HG03342 (cell line): ENCODE results near the gene MARK3.

ENCODE experiments used
- ATAC-seq: cut with Tn5 transposase; IDR thresholded peaks from one replicate; pipeline ENCODE4 v1.9.1; 2021; ENCODE audit warnings: mild to moderate bottlenecking, moderate library complexity; ENCODE audit not compliant: unreplicated experiment

MARK3 gene

DNA sequence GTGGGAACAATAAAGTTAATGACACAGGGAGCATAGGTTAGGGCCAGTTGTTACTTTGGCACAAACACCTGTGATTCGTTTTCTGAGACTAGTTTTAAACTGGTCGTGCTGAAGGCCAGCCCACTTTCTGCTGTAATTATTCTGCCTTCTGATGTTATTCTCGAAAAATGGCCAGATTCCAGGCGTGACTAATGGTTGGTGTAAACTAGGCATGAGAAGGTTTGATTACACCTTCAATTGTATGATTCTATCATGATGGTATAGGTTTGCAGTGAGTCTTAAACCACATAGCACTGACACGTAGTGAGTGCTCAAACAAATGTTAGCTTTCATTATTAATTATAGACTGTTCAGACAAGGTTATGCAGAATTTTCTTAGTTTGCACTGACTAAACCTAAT lies 98.4 kb downstream of the MARK3 start:
- no peak for ATAC-seq

DNA sequence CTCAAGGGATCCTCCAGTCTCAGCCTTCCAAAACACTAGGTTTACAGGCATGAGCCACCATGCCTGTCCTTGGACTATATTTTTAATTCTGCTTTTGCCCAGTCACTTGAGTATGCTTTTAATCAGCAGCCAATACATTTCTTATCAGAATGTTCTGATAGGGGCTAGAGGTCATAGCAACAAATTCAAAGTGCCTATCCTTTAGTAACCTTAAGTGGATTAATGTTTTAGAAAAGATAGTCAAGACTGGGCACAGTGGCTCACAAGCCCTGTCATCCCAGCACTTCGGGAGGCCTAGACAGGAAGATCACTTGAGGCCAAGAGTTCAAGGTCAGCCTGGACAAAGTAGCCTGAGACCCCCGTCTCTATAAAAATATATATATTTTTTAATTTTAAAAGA lies 100.3 kb downstream of the MARK3 start:
- ATAC-seq = no peak

DNA sequence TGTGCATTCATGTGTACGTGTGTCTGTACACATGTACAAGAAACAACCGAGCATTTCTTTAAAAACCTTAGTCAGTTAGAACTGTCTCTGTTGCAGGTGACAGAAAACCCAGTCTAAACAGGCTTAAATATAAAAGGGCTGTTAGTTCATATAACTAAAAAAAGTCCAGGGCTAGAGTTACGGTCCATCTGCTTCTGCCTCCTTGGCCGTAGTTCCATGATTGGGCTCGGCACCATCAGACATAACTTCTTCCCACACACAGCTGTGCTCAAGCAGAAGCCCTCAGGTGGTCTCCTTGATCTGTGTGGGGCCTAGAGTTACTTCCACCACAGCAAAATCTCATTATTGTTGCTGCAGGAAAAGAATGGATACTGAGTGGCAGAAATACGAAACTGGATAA lies 102.9 kb downstream of the MARK3 start:
- no peak for ATAC-seq

DNA sequence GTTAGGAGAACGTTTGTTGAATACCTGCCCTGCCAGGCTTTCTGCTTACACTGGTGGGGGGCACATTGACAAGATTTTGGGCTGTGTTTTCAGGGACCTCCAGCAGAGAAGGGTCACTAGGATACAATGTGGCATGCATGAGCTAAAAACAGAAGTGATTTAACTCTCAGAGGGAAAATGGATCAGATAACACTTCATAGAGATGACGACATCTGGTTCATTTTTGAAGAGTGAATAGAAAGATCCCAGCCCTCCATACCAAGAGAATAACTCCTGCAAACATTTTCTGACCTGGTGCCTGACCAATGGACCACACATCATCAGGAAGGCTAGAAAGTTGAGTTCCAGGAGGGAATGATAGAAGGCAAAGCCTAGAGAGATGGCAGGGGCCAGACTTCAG lies 103.7 kb downstream of the MARK3 start:
- no peak for ATAC-seq

DNA sequence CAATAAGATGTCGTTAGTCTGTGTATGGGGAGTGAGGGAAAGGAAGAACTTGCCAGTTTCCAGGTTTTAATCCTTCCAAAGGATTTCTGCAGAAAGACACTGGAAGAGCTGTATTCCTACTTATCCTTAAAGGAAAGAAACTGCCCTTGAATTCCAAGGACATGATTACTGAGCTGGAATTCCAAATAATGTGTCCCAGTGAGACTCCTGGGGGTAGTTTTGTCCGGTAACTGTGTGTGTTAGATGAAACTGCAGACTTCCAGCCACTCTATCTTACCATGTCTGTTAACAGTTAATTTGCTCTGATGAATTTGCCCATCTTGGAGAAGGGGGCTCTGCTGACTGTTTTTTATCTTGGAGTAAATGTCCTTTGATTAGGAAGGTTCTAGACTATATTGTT lies 104.4 kb downstream of the MARK3 start:
- no peak for ATAC-seq

DNA sequence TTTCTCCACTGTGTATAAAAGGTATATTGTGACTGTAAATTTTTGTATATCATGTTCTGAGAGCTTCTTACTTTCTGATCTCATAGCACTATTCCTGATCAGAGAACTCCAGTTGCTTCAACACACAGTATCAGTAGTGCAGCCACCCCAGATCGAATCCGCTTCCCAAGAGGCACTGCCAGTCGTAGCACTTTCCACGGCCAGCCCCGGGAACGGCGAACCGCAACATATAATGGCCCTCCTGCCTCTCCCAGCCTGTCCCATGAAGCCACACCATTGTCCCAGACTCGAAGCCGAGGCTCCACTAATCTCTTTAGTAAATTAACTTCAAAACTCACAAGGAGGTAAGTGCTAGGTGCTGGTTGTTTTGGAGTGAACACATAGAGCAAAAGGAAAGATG lies 106.5 kb downstream of the MARK3 start:
- no peak for ATAC-seq

DNA sequence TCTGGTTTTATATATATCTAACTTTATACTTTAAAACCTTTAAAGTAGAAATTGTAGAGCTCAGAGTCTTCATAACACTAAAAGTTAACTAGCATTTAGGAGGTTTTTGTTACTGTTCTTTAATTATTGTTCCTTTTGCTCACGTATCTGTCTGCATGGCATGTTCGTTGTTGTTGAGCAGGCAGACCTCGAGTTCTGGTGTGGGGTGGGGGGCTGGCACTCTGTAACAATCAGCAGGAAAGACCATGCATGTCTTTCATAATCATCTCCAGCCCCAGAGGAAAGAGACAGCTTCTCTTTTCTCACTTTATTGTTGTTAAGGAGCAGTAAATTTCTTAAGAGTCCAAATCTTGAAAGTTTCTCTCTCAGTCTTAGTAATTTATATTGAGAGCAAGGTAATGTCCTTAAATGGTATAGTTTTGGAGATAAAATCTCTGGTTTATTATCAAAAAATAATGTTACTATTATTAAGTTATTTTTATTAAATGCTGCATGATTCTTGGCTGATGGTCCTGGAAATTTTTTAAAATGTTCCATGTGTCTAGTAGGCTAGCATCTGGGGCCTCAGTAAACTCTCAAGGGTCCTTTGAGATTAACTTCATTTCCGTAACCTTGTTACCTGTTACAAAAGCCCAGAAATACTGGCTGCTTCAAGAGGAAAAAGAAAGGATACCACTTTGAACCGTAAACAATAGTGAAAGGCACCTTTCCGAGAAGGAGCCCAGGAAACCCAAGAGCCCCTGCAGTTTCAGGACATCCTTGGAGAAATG lies 107.1 kb downstream of the MARK3 start:
- no peak for ATAC-seq

DNA sequence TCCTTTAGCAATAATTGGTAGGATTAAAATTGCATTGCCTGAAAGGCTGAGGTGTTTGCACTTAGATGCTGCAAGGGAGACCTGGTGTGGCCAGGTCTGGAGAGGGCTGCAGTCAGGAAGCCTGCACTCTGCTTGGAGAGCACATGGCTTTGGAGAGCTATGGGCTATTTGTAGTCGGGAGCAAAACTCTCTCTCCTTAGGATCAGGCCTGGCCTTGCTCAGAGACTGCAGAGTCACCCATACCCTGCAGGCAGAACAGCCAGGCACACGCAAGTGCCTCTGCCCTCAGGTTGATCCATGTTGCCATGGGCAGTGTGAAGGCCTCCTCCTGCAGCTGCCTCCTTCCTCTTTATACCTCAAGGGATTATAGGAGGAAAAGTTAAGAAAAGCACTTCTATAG lies 110.6 kb downstream of the MARK3 start:
- ATAC-seq = no peak

DNA sequence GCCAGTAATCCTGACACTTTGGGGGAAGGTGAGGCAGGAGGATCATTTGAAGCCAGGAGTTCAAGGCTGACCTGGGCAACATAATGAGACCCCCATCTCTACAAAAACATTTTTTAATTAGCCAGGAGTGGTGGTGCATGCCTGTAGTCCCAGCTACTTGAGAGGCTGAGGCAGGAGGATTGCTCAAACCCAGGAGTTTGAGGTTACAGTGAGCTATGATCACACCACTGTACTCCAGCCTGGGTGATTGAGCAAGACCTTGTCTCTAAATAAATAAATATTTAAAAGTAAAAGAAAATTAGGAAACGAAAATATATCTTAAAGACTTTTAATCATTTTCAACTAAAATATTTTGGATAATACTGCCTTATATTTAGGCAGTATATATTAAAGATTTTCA lies 111.6 kb downstream of the MARK3 start:
- no peak for ATAC-seq

DNA sequence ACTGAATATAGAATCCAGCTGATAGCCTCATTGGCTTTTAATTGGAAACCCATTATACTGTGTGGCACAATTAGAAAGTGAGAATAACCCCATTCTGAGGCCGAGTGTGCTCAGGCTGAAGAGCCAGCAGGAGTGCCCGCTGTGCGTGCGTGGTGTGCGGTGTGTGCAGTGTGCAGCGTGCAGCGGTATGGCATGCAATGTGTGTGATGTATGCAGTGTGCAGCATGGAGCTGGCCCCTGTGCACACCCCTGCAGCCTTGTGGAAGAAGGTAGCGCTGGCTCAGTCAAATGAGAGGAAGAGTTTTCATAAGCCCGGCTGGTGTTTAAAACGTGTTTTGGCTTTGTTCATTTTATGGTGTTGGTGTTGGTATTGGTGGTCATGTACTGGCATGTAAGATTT lies 114.5 kb downstream of the MARK3 start:
- ATAC-seq = no peak

DNA sequence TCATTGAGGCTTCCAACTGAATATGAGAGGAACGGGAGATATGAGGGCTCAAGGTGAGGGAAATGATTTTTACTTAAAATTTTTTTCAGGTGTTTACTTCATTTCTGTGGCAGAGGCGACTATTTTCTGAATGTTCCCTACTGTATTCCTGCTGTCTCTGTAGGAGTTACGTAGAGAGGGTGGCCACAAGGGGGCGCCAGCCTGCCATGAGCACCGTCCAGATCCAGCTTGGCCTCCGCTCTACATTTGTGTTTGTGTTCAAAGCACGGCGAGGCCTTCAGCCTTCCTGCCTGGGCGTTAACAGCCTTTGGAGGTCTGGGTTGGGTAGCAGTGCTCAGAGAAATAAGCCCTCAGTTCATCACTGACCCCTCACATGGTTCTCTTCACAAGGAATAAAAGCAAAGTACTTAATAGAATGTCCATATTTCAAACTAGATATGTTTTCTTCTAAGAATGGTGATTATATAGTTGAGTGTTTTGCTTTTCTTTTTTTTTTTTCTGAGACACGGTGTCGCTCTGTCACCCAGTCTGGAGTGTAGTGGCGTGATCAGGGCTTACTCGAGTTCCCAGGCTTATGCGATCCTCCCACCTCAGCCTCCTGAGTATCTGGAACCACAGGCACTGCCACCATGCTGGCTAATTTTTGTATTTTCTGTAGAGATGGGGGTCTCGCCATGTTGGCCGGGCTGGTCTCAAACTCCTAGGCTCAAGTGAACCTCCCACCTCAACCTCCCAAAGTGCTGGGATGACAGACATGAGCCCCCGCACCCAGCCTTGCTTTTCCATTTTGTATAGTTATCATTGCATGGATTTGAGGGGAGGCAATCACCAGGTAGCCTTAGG lies 115.2 kb downstream of the MARK3 start:
- no peak for ATAC-seq

DNA sequence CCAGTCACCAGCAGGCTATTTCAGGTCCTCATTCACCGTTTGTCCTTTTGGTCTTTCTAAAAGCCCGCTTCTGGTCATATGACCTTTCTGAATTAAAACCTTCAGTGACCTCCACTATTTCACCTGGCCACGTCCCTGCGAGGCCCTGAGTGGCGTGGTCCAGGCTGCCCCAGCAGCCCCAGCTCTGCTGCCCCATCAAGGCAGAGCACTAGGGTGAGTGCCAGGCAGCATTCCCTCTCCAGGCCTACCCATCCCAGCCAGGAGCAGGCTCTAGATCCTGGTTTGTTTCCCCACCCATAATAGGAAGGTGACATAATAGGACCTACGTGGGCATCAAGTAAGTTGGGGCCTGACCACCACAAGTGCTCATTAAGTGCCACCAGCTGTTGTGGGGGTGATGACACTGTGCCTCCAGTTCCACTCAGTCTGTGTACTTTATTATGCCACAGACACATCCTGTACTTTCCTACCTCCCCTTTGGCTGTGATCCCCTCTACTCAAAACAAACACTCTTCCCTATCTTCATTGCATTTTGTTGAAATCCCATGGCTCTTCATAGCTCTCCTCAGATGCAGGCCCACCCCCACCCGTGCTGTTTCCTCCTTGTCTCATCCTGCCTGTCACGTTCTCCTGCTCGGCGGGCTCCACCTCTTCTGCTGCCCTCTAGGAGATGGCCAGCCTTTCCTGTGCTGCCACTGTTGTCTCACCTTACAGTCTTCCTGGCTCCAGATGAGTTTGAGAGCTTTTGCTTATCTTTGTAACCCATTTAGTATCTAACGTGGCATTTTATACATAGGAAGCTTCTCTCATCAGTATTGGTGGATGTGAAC lies 116.0 kb downstream of the MARK3 start:
- no peak for ATAC-seq

DNA sequence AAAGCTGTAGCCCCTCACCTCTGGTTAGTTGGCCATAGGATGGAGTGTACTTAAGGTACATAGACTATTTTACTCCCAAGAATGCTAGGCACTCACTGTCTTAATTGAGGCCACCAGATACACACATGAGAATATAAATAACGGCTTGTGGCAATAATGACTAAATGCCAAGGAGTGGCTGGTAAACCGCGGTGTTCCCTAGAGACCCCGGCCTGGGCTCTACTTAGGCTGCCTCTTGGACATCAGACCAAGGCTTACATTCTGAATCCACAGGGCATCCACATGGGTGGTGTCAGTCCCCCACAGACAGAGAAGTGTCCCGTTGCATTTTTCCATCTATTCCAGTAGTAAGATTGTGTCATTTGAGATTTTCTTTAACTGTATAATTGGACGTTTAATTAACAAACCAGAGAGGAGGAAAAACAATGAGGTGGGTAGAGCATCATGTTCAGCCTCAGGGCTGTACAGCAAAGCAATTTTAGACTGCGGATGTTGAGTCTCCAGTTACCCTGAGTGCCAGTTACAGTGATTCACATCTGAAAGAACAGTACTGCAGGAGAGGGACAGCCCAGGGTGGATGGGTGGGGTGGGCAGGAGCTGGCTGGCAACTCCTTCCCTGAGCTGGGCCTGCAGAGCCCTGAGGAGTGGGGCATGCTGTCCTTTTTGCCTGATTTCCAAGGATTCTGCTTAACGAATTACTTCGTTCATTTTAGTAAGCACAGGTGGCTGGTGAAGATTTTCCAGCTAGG lies 116.9 kb downstream of the MARK3 start:
- ATAC-seq = no peak

DNA sequence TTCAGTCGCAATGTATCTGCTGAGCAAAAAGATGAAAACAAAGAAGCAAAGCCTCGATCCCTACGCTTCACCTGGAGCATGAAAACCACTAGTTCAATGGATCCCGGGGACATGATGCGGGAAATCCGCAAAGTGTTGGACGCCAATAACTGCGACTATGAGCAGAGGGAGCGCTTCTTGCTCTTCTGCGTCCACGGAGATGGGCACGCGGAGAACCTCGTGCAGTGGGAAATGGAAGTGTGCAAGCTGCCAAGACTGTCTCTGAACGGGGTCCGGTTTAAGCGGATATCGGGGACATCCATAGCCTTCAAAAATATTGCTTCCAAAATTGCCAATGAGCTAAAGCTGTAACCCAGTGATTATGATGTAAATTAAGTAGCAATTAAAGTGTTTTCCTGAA lies 117.7 kb downstream of the MARK3 start:
- no peak for ATAC-seq

DNA sequence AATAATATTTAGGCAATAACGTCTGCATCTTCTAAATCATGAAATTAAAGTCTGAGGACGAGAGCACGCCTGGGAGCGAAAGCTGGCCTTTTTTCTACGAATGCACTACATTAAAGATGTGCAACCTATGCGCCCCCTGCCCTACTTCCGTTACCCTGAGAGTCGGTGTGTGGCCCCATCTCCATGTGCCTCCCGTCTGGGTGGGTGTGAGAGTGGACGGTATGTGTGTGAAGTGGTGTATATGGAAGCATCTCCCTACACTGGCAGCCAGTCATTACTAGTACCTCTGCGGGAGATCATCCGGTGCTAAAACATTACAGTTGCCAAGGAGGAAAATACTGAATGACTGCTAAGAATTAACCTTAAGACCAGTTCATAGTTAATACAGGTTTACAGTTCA lies 118.1 kb downstream of the MARK3 start:
- ATAC-seq = no peak

DNA sequence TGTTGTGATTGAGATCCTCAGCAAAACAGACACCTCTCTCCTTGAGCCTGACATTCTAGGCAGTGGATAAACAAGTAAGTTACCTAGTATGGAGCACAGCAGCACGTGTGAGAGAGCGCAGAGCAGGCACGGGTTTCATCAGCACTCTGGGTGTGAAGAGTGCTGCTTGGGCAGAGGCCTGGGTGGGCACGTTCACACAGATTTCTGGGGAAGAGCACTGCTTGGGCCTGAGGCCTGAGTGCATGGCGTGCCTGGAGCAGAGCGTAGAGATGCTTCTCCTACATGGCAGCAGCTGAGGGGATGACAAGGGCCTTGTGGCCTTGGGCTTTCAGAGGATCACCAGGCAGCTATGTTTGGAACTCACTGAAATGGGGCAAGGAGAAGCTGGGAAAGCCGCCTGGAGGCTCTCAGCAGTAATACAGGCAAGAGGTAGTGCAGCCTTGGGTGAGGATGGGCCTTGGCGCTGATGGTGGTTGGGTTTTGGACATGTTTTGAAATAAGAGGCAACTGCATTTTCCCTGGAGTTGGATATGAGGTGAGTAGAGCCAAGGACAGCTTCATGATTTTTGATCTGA lies 119.9 kb downstream of the MARK3 start:
- no peak for ATAC-seq

DNA sequence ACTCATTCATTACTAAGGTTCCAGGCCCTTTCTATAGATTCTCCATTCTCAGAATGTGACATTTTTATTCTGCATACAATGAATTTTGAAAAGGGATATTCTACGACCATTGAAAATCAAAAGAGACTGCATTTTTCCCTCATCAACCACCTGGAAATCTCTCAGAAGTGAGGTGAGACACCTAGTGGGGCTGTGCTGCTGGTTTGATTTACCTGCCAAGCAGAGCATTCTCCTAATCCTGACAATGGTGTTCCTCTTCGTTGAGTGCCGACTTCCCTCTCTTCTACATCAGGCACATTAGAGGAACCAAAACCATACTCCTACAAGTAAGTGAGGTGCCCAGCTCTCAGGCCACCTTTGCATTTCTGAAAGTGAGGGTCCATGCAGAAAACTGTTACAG lies 122.5 kb downstream of the MARK3 start:
- no peak for ATAC-seq

DNA sequence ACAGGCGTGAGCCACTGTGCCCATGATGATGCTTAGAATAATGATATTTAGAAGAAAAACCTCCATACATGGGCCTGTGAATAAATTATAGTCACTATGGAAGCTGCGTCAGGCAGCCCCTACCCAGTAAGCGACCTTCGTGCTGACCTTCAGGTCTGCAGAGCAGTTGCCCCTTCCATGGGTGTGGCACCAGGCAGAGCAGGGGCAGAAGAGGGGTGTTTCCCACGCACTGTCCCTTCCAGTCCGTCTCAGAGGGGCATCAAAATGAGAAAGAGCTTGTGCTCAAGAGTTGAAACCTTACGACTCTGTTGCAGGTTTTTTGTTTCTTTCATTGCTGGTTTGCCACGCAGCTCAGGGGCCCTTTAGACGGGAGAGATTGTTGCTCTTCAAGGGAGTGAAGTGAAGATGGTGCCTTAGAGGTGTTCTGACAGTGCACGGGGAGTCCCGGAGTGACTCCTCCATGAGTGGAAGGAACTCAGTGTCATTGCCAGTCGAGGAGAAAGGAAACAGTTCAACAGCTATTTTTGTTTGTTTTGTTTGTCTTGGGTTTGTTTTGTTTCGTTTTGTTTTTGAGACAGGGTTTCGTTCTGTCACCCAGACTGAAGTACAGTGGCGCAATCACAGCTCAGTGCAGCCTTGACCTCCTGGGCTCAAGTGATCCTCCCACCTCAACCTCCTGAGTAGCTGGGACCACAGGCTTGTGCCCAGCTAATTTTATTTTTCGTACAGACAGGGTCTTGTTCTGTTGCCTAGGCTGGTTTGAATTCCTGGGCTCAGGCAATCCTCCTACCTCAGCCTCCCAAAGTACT lies 123.5 kb downstream of the MARK3 start:
- no peak for ATAC-seq

DNA sequence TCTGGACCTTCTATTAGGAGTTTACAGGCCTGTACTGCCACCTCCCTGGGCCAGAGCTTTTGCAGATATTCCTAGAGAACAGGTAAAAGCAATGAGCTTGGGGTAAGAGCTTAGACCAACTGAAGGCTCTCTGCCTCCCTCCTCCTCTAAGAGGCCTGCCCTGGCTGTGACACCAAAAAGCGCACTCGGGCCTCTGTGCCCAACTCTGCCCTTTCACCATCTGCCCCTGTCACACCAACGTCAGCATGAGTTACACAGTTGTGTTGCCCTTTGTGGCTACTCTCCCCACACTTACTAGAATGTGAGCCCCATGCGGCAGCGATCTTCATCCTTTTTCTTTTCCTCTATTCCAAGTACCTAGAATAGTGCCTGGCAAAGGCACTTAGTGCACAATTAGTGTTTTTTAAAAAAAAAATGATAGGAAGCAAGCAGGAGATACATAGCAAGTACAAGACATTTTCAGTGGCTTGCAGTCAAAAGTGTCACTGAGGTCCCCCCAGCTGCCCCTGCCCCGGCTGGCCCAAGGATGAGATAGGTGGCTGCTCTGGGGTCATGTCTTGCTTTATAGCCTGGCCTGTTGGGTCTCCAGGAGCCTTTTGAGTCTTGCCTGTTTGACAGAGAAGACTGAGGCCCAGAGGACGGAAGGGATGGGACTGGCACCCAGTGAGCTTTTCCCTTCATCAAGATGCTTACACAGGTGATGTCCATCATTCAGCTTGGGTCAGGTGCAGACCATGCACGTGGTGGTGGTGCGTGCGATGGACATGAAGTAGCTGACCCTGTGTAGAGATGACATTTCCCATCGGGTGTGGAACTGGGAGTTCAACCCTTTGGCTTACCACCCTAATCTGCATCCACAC lies 124.9 kb downstream of the MARK3 start:
- no peak for ATAC-seq
